Activated CD8-positive, alpha-beta memory T cell treated with anti-CD3 and anti-CD28 coated beads for 24 hours (primary cell): Measurements from ENCODE around the gene NOL12.
"Not testable (repeated sequence)": the region's sequence is repeated elsewhere in the genome, so short reads cannot be mapped to it uniquely, and the experiment has no call there.

ENCODE experiments used
- DNase-seq: peaks from one replicate; pipeline ENCODE4 v3.0.0-alpha.2; 2020

The NOL12 gene

GRCh38 chr22:37717235-37717634 lies 31.1 kb downstream of the NOL12 start:
- not testable (repeated sequence) for DNase-seq

- not testable (repeated sequence) for DNase-seq
Observed at GRCh38 chr22:37717746-37718305, 31.7 kb downstream of the NOL12 start.

DNA sequence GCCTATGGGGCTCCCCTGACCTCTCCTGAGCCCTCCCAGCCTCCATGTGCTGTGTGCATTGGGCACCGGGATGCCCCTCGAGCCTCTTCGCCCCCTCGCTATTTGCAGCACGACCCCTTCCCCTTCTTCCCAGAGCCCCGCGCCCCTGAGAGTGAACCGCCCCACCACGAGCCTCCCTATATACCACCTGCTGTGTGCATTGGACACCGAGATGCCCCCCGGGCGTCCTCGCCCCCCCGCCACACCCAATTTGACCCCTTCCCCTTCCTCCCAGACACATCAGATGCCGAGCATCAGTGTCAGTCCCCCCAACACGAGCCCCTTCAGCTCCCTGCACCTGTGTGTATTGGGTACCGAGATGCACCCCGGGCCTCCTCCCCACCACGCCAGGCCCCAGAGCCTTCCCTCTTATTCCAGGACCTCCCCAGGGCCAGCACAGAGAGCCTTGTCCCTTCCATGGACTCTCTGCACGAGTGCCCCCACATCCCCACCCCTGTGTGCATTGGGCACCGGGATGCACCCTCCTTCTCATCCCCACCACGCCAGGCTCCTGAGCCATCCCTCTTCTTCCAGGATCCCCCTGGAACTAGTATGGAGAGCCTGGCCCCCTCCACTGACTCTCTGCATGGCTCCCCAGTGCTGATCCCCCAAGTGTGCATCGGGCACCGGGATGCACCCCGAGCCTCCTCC lies 39.6 kb downstream of the NOL12 start:
- no peak for DNase-seq

DNA sequence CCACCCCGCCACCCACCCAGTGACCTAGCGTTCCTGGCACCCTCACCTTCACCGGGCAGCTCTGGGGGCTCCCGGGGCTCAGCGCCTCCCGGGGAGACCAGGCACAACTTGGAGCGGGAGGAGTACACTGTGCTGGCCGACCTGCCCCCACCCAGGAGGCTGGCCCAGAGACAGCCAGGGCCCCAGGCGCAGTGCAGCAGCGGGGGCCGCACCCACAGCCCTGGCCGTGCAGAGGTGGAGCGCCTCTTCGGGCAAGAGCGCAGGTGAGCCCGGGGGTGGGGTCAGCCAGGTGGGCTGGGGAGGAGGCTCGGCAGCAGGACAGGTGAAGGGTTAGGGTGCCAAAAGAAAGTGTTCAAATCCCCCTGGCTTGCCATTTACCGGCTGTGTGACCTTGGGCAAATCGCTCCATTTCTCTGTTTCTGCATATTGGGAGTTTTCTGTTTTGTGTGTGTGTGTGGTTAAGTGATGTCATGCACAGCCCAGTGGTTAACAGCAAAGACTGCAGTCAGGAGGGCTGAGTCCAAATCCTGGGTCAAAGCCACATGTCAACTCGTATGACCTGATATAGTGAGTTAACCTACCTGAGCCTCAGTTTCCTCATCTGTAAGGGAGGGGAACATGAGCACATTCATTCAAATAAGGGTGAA lies 40.2 kb downstream of the NOL12 start:
- DNase-seq = no peak

GRCh38 chr22:37728620-37729019 lies 42.5 kb downstream of the NOL12 start:
- DNase-seq = no peak

- no peak for DNase-seq
Observed at GRCh38 chr22:37731804-37732471, 45.8 kb downstream of the NOL12 start.

- DNase-seq = no peak
Observed at GRCh38 chr22:37732699-37733607, 46.8 kb downstream of the NOL12 start.

GRCh38 chr22:37733625-37734401 lies 47.7 kb downstream of the NOL12 start:
- no peak for DNase-seq

DNA sequence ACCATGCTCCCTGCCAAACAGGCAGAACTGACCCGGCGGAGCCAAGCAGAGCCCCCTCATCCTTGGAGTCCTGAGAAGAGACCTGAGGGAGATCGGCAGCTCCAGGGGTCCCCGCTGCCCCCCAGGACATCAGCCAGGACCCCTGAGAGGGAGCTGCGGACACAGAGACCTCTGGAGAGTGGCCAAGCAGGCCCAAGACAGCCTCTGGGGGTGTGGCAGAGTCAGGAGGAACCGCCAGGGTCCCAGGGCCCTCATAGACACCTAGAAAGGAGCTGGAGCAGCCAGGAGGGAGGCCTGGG lies 48.2 kb downstream of the NOL12 start:
- DNase-seq = no peak

DNA sequence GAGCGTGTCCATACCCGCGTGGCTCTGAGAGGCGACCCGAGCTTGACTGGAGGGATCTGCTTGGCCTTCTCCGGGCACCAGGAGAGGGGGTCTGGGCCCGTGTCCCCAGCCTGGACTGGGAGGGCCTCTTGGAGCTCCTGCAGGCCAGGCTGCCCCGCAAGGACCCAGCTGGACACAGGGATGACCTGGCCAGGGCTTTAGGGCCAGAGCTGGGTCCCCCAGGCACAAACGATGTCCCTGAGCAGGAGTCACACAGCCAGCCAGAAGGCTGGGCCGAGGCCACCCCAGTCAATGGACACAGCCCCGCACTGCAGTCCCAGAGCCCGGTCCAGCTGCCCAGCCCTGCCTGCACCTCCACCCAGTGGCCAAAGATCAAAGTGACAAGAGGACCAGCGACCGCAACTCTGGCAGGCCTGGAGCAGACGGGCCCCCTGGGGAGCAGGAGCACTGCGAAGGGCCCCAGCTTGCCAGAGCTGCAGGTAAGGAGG lies 48.9 kb downstream of the NOL12 start:
- no peak for DNase-seq

GRCh38 chr22:37739035-37739434 lies 52.9 kb downstream of the NOL12 start:
- DNase-seq = no peak

DNA sequence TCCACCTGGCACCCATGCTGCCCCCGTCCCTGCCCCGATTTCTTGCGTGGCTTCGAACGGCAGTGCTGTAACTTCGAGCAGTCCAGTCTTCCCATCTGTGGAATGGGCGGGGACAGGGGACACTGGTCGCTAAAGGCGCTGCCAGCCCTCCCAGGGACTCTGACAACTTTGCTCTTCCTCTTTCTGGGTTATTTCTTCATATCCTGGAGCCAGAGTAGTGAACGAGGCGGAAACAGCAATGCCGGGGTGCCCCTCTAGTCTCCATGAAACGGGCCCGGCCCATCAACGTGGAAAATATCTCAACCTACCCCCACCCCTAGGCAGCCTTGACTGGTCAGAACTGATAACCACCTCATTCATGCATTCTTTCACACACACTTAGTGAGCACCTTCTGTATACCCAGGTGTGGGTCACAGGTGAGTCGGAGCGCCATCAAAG lies 53.5 kb downstream of the NOL12 start:
- no peak for DNase-seq

DNA sequence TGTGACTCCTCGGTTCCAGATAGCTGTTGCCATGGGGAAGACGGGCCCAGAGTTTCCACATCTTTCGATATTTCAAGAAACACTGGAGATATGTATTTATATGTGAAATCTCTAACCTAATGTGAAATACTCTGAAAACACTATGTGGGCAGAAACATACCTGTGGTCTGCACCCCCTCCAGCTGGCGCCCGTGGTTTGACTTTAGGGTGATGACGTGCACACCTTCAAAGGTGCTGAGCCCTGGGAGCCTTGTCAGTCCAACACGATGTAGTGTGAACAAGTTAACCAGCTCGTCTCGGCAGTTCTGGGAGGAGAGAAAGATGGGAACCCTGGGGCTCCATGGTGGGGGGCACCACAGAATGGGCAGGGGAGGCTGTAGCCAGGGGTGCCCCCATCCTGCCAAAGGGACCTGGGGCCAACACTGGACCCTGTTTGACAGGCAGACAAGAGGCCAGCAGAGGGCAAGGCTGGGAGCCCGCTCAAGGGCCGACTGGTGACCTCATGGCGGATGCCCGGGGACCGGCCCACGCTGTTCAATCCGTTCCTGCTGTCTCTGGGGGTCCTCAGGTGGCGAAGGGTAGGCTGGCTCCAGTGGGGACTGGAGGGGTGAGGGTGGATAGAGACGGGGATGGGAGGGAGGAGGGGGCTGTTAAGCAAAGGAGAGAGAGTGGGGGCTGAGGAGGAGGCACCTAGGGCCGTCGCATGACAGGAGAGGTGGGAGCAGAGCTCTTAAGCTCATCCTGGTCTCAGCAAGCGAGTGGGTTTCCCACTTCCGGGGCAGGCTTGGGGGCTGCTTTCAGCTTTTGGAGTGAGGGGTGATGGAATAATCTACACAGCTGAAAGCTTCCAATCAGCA lies 54.5 kb downstream of the NOL12 start:
- DNase-seq = no peak

GRCh38 chr22:37741312-37741795 lies 55.2 kb downstream of the NOL12 start:
- DNase-seq = no peak

- no peak for DNase-seq
Observed at GRCh38 chr22:37742376-37743171, 56.4 kb downstream of the NOL12 start.
